Measurements from ENCODE around the gene MYO7B. TPM values are rescaled to one million over a fixed set of nuclear protein-coding genes. Genes with fewer than 3 reads are reported as not detected.

MYO7B gene
- total RNA-seq, 1 donor from 2014 or later: 0.29 TPM

DNA sequence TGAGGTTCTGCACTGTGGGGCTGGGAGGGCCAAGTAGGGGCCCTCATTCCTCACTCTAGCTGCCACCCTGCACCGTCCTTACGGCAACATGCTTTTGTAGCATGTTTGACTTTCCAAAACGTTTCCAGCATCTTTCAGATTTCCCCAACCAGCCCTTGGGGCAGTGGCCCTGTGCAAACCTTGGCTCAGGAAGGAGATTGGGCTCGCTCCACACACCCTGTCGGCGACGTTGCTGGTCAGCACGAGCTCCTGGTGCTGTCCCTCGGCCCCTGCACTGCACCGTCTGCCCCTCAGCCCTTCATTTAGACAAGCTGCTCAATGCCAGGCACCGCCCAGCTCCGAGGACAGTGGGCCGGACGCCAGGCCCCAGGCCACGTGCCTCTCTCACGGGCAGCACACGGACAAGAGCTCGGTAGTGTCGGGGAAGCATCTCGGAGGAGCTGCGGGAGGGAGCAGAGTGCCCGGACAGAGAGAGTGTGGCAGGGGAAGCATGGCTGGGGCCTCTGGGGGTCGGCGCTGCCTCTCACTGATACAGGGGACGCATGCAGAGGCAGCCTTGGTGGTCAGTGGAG is 117.4 kb downstream of the MYO7B start:
- no peak for TF ChIP-seq CTCF (IDR thresholded peaks at IDR 0.05; ENCODE audit: partially characterized antibody, unreplicated experiment)
- H3K4me1 Mint-ChIP-seq (ENCODE audit: low read depth, unreplicated experiment): peaks cover 4% of the 10 kb centered on the region
- no peak overlapping the region for H3K27ac Mint-ChIP-seq (ENCODE audit: unreplicated experiment)
- peaks cover 4% of the 10 kb centered on the region for H3K9me3 Mint-ChIP-seq (ENCODE audit: unreplicated experiment)
- no peaks in the 10 kb centered on the region for H3K36me3 Mint-ChIP-seq (ENCODE audit: unreplicated experiment)
- no peak for DNase-seq
- H3K4me3 Mint-ChIP-seq (ENCODE audit: unreplicated experiment): no peak overlapping the region
- peaks cover 1% of the 10 kb centered on the region for H3K27me3 Mint-ChIP-seq (ENCODE audit: unreplicated experiment)

DNA sequence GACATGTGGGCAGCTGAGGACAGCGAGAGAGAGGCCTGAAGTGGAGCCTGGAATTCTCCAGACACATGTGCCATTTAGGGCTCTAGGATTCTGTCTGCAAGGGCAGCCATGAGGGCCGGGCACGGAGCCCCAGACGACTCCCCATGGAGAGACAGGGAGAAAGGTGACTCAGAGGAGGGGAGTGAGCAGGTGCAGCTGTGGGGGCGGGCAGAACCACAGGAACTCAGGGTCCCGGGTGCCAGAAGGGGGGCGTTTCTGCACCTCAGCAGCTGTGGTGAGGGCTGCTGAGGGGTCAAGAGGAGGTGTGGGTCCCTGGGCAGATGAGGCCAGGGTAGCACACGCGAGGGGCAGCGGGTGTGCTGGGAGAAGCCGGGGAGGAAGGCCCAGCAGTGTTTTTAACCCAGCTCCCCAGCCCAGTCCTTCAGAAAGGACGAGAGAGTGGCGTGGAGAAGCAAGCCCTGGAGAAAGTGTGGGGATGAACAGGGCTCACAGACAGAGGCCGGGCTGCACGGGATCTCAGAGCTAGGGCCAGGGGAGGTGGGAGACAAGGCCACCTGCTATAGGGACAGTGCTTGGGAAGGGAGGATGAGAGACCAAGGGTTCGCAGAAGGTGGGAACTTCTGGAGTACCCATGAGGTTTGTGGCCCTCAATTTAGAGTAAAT is 118.1 kb downstream of the MYO7B start:
- peaks cover 4% of the 10 kb centered on the region for H3K27me3 Mint-ChIP-seq (ENCODE audit: unreplicated experiment)
- H3K9me3 Mint-ChIP-seq (ENCODE audit: unreplicated experiment): peaks cover 5% of the 10 kb centered on the region
- TF ChIP-seq CTCF (IDR thresholded peaks at IDR 0.05; ENCODE audit: partially characterized antibody, unreplicated experiment): no peak
- DNase-seq: no peak
- H3K36me3 Mint-ChIP-seq (ENCODE audit: unreplicated experiment): no peaks in the 10 kb centered on the region
- peaks cover 4% of the 10 kb centered on the region for H3K4me1 Mint-ChIP-seq (ENCODE audit: low read depth, unreplicated experiment)
- no peak overlapping the region for H3K4me3 Mint-ChIP-seq (ENCODE audit: unreplicated experiment)
- no peak overlapping the region for H3K27ac Mint-ChIP-seq (ENCODE audit: unreplicated experiment)

DNA sequence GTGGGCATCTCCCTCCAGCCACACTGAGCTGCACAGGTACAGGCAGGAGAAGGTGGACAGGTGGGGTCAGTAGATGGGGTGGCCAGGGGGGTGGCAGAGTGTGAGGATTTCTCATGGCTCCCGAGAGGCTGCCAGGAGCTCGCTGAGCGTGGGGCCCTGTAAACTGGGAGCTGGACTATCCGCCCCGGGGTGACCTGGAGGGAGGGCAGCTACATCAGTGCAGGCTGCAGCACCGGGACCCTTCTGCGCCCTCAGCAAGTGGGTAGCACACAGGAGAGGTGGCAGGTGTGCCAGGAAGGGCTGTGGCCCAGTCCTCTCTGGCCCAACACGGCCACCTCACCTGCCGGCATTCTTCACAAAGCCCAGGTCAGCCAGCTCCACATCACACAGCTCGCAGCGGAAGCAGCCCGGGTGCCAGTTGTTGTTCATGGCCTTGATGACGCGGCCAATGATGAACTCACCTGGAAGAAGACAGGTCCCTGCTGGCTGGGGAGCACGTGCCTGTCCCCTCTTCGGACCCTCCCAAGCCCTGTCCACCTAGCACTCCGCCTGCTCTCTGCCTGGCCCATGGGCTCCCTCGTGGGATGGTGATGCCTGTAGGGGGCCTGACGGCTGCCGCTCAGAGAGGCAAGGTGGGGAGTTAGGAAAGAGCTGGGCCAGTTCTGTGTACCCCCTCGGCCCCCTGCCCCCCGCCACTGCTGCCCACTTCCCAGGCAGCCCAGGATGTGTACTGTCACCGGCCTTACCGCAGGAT is 118.8 kb downstream of the MYO7B start:
- no peak for DNase-seq
- Mint-ChIP-seq H3K36me3 (ENCODE audit: unreplicated experiment) (no peaks in the 10 kb centered on the region), H3K4me1 (ENCODE audit: low read depth, unreplicated experiment) (peaks cover 7% of the 10 kb centered on the region), H3K27ac (ENCODE audit: unreplicated experiment) (no peak overlapping the region), H3K27me3 (ENCODE audit: unreplicated experiment) (peaks cover 4% of the 10 kb centered on the region), H3K4me3 (ENCODE audit: unreplicated experiment) (no peak overlapping the region), H3K9me3 (ENCODE audit: unreplicated experiment) (peaks cover 6% of the 10 kb centered on the region)
- TF ChIP-seq CTCF (IDR thresholded peaks at IDR 0.05; ENCODE audit: partially characterized antibody, unreplicated experiment): no peak

DNA sequence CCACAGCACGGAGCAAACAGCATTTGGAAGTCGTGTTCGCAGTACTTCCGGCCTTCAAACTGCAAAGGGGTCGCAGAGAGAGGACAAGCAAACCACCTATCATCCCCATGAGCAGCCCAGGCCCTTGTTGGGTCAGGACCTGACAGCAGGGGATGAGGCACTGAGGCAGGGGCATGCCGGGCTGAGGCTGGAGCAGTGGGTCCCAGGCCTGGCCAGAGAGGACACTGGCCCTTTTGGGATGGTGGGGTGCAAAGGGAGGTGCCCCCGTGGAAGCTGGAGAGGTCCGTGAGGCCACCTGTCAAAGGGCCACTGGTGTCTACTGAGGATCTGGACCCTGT is 119.3 kb downstream of the MYO7B start:
- H3K9me3 Mint-ChIP-seq (ENCODE audit: unreplicated experiment): peaks cover 5% of the 10 kb centered on the region
- H3K27ac Mint-ChIP-seq (ENCODE audit: unreplicated experiment): no peak overlapping the region
- TF ChIP-seq CTCF (IDR thresholded peaks at IDR 0.05; ENCODE audit: partially characterized antibody, unreplicated experiment): no peak
- no peak for DNase-seq
- H3K4me3 Mint-ChIP-seq (ENCODE audit: unreplicated experiment): no peak overlapping the region
- H3K4me1 Mint-ChIP-seq (ENCODE audit: low read depth, unreplicated experiment): peaks cover 7% of the 10 kb centered on the region
- H3K27me3 Mint-ChIP-seq (ENCODE audit: unreplicated experiment): peaks cover 4% of the 10 kb centered on the region
- no peaks in the 10 kb centered on the region for H3K36me3 Mint-ChIP-seq (ENCODE audit: unreplicated experiment)

All from glutamatergic neuron (in vitro differentiated cells).